HuH-7.5 (cell line): Measurements from ENCODE around the gene CLTB.

ENCODE experiments used
- DNase-seq: peaks from one replicate; pipeline ENCODE4 v3.0.0; 2011; ENCODE audit warnings: low spot score

The CLTB gene

DNA sequence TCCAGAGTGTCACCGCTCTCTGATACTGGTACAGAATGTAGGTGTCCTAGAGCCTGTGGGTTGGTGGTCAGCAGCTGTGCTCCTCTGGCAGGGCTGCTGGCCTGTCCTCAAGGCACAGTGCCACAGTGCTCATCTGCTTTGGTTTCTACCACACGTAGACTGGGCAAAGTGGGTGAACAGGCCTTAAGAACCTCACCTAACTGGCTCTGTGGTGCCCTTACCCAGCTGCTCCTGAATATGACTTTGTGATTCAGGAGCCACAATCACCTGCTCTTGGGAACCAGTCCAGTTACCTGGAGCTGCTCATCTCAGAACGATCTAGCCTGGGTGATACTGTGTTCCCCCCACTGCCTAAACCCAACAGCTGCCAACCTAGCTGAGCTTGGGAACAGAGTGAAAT lies 34.4 kb downstream of the CLTB start:
- DNase-seq, result no peak

GRCh38 chr5:176381423-176381822 lies 34.9 kb downstream of the CLTB start:
- no peak for DNase-seq

DNA sequence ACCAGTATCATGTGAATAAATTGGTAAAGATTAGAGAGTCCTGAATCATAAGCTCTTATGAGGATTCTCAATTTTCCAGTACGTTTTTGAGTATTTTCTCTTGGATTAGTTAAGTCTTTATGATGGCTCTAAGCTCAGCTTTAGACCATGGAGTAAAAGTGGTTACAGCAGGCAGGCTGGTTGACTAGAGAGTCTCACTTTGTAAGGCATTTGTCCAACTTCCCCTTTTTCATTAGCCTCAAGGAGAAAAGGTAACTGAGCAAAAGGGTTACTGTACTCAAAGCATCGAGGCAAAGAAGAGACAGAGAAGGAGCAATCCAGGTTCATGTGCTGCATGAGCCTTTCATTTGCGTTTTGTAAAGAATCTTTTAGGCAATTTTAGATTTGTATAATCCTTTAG lies 36.5 kb downstream of the CLTB start:
- no peak for DNase-seq

- no peak for DNase-seq
These were observed 43.1 kb downstream of the CLTB start for GRCh38 chr5:176373100-176373818.

DNA sequence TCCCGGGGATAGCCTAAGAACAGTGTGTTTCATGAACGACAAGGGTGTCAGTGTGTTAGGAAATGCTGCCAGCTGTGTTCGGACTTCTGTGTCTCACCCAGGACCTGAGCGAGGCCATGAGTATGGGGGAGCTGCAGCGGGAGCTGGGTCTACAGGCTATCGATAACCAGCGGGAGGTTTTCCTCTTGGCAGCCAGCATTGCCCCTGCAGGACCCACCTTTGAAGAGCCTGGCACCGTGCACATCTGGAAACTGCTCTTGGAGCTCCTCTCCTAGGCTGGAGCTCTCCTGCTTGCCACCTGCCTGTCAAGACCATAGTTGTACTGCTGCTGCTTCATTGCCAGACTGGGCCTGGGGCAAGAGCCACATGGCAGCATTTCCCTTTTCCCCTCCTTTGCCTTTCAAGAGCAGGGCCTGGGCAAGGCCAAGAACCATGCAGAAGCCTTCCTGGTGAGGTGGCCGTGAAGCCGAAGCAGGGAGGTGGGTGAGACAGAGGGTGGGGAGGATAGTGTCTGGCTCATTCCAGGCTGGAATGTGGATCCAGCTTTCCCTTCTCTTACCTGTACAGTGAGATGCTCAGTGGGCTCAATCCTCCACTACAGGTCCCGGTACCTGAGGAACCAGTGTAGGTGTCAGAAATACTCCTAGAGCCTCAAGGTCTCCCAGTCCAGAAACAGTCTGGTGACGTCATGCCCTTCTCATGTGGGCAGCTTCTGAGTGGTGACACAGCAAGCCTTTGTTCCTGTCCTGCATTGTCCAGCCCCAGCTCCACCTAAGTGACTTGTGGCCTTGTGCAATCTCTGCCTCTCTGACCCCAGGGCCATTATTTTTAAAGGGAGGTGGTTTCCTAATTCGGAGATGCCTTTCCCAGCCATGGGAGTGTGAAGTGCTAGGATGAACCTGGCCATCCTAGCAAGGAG lies 44.5 kb downstream of the CLTB start:
- DNase-seq, result peak; percentile 46

- no peak for DNase-seq
These were observed 46.2 kb downstream of the CLTB start for GRCh38 chr5:176369934-176370711.

- DNase-seq, result no peak
These were observed 47.6 kb downstream of the CLTB start for GRCh38 chr5:176368726-176369125.

DNA sequence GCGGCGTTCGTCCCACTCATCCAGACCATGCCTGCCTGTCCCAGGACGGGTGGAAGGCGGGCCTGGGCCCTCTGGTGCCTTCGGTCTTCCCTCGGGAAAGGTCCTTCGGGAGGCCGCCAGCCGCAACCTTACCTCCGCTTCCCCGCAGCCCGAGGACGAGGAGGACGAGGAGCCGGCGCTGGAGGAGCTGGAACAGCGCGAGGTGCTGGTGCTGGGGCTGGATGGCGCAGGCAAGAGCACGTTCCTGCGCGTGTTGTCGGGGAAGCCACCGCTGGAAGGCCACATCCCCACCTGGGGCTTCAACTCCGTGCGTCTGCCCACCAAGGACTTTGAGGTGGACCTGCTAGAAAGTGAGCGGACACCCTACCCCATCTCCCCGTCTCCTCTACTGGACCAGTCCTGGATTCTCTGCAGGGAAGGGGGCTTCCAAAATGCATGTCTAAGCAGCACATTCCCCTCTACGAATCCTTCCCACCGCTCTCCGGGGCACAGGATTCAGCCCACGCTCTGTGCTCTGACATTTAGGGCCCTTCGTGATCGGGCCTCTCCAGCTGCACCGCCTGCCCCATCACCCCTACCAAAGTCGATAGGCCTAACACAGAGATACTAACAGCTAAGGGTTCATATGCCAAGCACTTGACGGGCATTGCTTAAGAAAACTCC lies 50.0 kb downstream of the CLTB start:
- no peak for DNase-seq

- peak; percentile 63 for DNase-seq
These were observed 50.7 kb downstream of the CLTB start, which contains the start of gene ARL10 for GRCh38 chr5:176365351-176366231. Gene ARL10, plus strand, starts transcription at chr5:176365487. Its CDS starts 77 bp downstream, at chr5:176365564.

- no peak for DNase-seq
These were observed 51.5 kb downstream of the CLTB start for GRCh38 chr5:176364765-176365350.

- no peak for DNase-seq
These were observed 54.2 kb downstream of the CLTB start for GRCh38 chr5:176362233-176362490.

DNA sequence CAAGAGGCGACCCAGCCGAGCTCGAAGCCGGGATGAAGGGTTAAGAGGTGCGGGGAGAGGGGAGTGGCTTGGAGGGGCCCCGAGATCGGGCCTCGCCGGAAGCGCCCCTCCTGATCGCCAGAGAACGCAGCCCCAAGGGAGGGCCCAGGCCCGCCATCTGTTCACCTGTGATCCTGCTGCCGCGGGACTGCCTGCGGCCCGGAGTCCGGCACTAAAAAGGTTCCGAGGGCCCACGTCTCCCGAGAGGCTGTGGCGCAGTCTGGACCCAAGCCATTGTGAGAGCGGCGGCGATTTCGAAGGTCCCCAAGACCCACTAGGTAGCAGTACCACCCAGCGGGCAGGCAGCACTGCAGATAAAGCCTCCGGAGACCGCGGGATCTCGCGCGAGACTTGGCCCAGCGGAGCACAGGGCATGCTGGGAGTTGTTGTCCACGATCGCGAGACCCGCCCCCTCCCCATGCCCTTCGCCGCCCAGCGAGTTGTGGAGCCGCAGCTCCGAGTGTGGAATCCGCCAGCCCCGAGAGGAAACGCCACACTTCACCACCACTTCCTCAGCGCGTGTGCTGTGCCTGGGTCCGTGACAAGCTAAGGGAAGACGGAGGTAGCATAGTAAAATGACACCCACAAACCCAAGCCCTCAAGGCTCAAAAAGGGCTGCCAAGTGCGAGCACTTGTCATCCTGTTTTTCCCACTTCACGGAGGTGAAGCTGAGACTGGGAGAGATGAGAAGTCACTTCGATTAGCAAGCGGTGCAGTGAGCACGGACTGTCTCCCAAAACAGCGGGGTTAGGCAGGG lies 54.7 kb downstream of the CLTB start, which contains the start of gene KIAA1191:
Gene KIAA1191 (minus strand): TSS at position 328 of the 796 bp plus-strand sequence. CDS start 2,256 bp downstream, outside the sequence.
- DNase-seq, result peak; percentile 90

- DNase-seq, result no peak
These were observed 55.4 kb downstream of the CLTB start for GRCh38 chr5:176360894-176361436.

DNA sequence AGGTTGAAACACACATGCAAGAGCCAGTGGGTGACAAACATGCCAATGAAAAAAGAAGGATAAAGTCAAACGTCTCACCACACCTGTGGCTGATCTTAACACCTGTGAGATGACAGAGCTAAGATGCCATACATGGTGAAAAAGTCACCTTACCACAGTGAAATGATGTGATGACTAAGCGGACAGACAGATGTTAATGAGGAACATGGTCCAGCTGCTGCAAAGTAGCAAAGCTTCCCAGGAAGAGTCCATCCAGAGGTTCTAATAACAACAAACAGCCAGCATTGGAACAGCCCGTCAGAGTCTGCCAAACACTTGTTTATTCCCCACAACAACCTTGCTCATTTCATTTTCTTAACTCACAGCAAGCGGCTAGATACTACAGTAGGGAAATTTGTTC lies 56.7 kb downstream of the CLTB start:
- no peak for DNase-seq

GRCh38 chr5:176356179-176356566 lies 60.2 kb downstream of the CLTB start:
- DNase-seq, result no peak

- DNase-seq, result no peak
These were observed 60.8 kb downstream of the CLTB start for GRCh38 chr5:176355400-176356178.

DNA sequence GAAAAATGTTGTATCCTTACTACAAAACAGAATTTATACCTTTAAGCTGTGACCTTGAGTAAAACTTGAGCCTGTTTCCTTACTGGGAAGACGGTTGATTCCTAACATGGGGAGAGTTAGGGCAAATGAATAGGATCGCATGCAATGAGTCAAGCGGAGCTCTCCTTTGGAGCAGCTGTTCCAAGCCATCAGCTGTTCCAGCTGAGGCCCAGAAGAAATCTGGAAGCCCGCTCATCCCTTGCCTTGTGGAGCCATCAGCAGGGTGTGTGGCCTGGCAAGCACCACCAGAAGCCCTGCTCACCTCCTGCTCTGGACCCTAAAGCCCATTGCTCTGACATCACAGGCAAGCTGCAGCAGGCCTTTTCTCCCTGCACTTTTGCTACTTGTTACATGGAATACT lies 62.8 kb downstream of the CLTB start:
- no peak for DNase-seq

GRCh38 chr5:176352116-176352878 lies 64.0 kb downstream of the CLTB start:
- DNase-seq, result no peak
